Adipocyte (in vitro differentiated cells): ENCODE data around the gene NSUN6.
"Not testable (repeated sequence)": the region's sequence is repeated elsewhere in the genome, so short reads cannot be mapped to it uniquely, and the experiment has no call there.

Experiments
- DNase-seq: peaks from one replicate; pipeline ENCODE4 v3.0.0-alpha.2; 2015; ENCODE audit warnings: low read depth
- H3K27me3 ChIP-seq: replicated peaks from 2 replicates; pipeline ENCODE4 v1.7.0; 2013; ENCODE audit warnings: mild to moderate bottlenecking, low read length, moderate library complexity; ENCODE audit not compliant: control insufficient read depth, insufficient read depth
- H3K36me3 ChIP-seq: 2 replicates; pipeline ENCODE4 v1.7.0; 2013; ENCODE audit warnings: low read length, mild to moderate bottlenecking, moderate library complexity; ENCODE audit not compliant: control insufficient read depth, insufficient read depth, severe bottlenecking
- H3K4me1 ChIP-seq: 2 replicates; pipeline ENCODE4 v1.7.0; 2013; ENCODE audit warnings: mild to moderate bottlenecking, low read length, moderate library complexity; ENCODE audit not compliant: control insufficient read depth, insufficient read depth
- H3K4me3 ChIP-seq: 2 replicates; pipeline ENCODE4 v1.7.0; 2013; ENCODE audit warnings: mild to moderate bottlenecking, low read length, moderate library complexity
- H3K9ac ChIP-seq: 2 replicates; pipeline ENCODE4 v1.7.0; 2013; ENCODE audit warnings: mild to moderate bottlenecking, low read length, moderate library complexity
- H3K9me3 ChIP-seq: 2 replicates; pipeline ENCODE4 v1.7.0; 2013; ENCODE audit warnings: mild to moderate bottlenecking, low read length, moderate library complexity; ENCODE audit not compliant: control insufficient read depth

The NSUN6 gene

DNA sequence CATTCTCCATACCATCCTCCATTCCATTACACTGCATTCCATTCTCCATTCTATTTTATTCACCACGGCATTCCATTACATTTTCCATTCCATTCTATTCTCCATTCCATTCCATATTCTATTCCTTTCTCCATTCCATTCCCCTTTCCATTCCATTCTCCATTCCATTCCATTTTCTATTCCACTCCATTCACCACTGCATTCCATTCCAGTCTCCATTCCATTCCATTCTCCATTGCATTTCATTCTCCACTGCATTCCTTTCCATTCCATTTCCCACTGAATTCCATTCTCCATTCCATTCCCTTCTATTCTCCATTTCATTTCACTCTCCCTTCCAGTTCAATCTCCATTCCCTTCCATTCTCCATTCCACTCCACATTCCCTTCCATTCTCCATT is 79.6 kb downstream of the NSUN6 start:
- DNase-seq, result no peak
- no peaks in the 10 kb centered on the region for H3K4me1 ChIP-seq
- H3K9me3 ChIP-seq, result no peaks in the 10 kb centered on the region
- H3K27me3 ChIP-seq, result no peaks in the 10 kb centered on the region
- H3K4me3 ChIP-seq, result no peak overlapping the region
- H3K36me3 ChIP-seq, result no peaks in the 10 kb centered on the region
- H3K9ac ChIP-seq, result no peak overlapping the region

DNA sequence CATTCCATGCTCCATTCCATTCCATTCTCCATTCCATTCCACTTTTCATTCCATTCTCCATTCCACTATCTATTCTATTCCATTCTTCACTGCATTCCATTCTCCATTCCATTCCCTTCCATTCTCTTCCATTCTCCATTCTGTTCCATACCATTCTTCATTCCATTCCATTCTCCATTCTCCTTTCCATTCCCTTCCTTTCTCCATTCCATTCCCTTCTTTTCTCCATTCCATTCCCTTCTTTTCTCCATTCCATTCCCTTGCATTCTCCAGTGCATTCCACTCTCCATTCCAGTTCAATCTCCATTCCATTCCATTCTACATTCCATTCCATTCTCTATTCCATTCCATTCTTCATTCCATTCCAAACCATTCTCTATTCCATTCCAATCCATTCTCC is 80.3 kb downstream of the NSUN6 start:
- Histone ChIP-seq H3K4me3 (no peak overlapping the region), H3K36me3 (no peaks in the 10 kb centered on the region), H3K9ac (no peak overlapping the region), H3K4me1 (no peaks in the 10 kb centered on the region), H3K27me3 (no peaks in the 10 kb centered on the region), H3K9me3 (no peaks in the 10 kb centered on the region)
- no peak for DNase-seq

DNA sequence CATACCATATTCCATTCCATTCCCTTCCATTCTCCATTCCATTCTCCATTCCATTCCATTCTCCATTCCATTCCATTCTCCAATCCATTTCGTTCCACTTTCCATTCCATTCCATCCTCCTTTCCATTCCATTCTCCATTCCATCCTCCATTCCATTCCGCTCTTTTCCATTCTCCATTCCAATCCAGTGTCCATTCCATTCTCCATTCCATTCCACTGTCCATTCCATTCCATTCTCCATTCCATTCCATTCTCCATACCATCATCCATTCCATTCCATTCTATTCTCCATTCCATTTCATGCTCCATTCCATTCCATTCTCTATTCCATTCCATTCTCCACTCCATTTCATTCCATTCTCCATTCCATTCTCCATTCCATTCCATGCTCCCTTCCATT is 81.0 kb downstream of the NSUN6 start:
- not testable (repeated sequence) for H3K9me3 ChIP-seq, H3K27me3 ChIP-seq, DNase-seq, H3K4me1 ChIP-seq, H3K36me3 ChIP-seq, H3K9ac ChIP-seq, H3K4me3 ChIP-seq

GRCh38 chr10:18567343-18567856 is 84.0 kb downstream of the NSUN6 start:
- no peak for DNase-seq
- H3K9ac ChIP-seq, result no peak overlapping the region
- H3K4me1 ChIP-seq, result no peaks in the 10 kb centered on the region
- H3K27me3 ChIP-seq, result no peaks in the 10 kb centered on the region
- no peaks in the 10 kb centered on the region for H3K9me3 ChIP-seq
- no peaks in the 10 kb centered on the region for H3K36me3 ChIP-seq
- no peak overlapping the region for H3K4me3 ChIP-seq

DNA sequence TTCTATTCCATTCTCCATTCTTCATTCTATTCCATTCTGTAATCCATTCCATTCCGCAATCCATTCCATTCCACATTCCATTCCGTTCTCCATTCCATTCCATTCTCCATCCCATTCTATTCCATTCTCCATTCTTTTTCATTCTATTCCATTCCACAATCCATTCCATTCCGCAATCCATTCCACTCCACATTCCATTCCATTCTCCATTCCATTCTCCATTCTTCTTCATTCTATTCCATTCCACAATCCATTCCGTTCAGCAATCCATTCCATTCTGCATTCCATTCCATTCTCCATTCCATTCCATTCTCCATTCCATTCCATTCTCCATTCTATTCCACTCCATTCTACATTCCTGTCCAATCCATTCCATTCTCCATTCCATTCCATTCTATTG is 85.2 kb downstream of the NSUN6 start:
- Histone ChIP-seq H3K27me3 (no peaks in the 10 kb centered on the region), H3K9ac (no peak overlapping the region), H3K36me3 (no peaks in the 10 kb centered on the region), H3K9me3 (no peaks in the 10 kb centered on the region), H3K4me1 (no peaks in the 10 kb centered on the region), H3K4me3 (no peak overlapping the region)
- DNase-seq, result no peak

- DNase-seq, result no peak
- H3K9ac ChIP-seq, result no peak overlapping the region
- H3K4me3 ChIP-seq, result no peak overlapping the region
- no peaks in the 10 kb centered on the region for H3K27me3 ChIP-seq
- no peaks in the 10 kb centered on the region for H3K9me3 ChIP-seq
- H3K4me1 ChIP-seq, result no peaks in the 10 kb centered on the region
- H3K36me3 ChIP-seq, result no peaks in the 10 kb centered on the region
Measured at GRCh38 chr10:18565006-18565405, 86.4 kb downstream of the NSUN6 start.

GRCh38 chr10:18563003-18563726 is 88.2 kb downstream of the NSUN6 start:
- Histone ChIP-seq H3K4me1 (no peaks in the 10 kb centered on the region), H3K36me3 (peaks cover 3% of the 10 kb centered on the region), H3K9ac (no peak overlapping the region), H3K4me3 (no peak overlapping the region), H3K9me3 (peaks cover 4% of the 10 kb centered on the region), H3K27me3 (no peaks in the 10 kb centered on the region)
- DNase-seq, result no peak

DNA sequence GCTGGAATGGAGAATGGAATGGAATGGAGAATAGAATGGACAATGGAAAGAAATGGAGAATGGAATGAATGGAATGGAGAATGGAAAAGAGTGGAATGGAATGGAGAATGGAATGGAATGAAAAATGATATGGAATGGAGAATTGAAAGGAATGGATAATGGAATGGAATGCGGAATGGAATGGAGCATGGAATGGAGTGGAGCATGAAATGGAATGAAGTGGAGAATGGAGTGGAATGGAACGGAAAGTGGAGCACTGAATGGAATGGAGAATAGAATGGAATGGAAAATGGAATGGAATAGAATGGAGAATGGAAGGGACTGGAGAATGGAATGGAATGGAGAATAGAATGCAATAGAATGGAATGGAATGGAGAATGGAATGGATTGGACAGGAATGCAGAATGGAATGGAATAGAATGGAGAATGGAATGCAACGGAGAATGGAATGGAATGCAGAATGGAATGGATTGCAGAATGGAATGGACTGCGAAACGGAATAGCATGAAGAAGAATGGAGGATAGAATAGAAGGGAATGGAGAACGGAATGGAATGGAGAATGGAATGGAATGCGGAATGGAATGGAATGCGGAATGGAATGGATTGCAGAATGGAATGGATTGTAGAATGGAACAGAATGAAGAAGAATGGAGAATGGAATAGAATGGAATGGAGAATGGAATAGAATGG is 89.4 kb downstream of the NSUN6 start:
- H3K9me3 ChIP-seq, result peaks cover 4% of the 10 kb centered on the region
- DNase-seq, result no peak
- no peaks in the 10 kb centered on the region for H3K4me1 ChIP-seq
- no peak overlapping the region for H3K4me3 ChIP-seq
- H3K36me3 ChIP-seq, result peaks cover 6% of the 10 kb centered on the region
- no peak overlapping the region for H3K9ac ChIP-seq
- no peaks in the 10 kb centered on the region for H3K27me3 ChIP-seq

DNA sequence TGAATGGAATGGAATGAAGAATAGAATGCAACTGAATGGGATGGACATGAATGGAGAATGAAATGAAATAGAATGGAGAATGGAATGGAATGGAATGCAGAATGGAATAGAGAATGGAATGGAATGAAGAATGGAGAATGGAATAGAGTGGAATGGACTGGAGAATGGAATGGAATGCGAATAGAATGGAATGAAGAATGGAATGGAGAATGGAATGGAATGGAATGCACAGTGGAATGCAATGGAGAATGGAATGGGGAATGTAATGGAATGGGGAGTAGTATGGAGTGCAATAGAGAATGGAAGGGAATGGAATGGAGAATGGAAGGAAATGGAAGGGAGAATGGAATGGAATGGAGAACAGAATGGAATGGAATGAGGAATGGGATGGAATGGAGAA is 93.4 kb downstream of the NSUN6 start:
- Histone ChIP-seq H3K27me3 (no peaks in the 10 kb centered on the region), H3K9me3 (peaks cover 4% of the 10 kb centered on the region), H3K4me1 (no peaks in the 10 kb centered on the region), H3K9ac (no peak overlapping the region), H3K4me3 (no peak overlapping the region), H3K36me3 (peaks cover 21% of the 10 kb centered on the region)
- no peak for DNase-seq

- Histone ChIP-seq H3K36me3 (peaks cover 21% of the 10 kb centered on the region), H3K4me3 (no peak overlapping the region), H3K9ac (no peak overlapping the region), H3K27me3 (no peaks in the 10 kb centered on the region), H3K9me3 (peaks cover 4% of the 10 kb centered on the region), H3K4me1 (no peaks in the 10 kb centered on the region)
- DNase-seq, result no peak
Measured at GRCh38 chr10:18556522-18557147, 94.8 kb downstream of the NSUN6 start.

GRCh38 chr10:18554479-18554878 is 96.9 kb downstream of the NSUN6 start:
- Histone ChIP-seq H3K4me1 (no peaks in the 10 kb centered on the region), H3K9me3 (peaks cover 4% of the 10 kb centered on the region), H3K27me3 (no peaks in the 10 kb centered on the region), H3K9ac (no peak overlapping the region), H3K4me3 (no peak overlapping the region), H3K36me3 (peaks cover 25% of the 10 kb centered on the region)
- no peak for DNase-seq
